K562 (cell line): ENCODE measurements around the gene PHYHIPL. TPM values are rescaled to one million over a fixed set of nuclear protein-coding genes. Genes with fewer than 3 reads are reported as not detected.

Source experiments
- ATAC-seq: fragments of 200-7000 bp; cut with Tn5 transposase; 3 replicates; pipeline ENCODE4 v1.9.1; 2020; ENCODE audit warnings: moderate library complexity
- BruUV-seq: library from RNA; stranded (reverse); fragments of 400-500 nt; replicated peaks from 2 replicates; lab custom pipeline; 2021; lab: Mats Ljungman, UMichigan
- CTCF ChIA-PET: fragments of 300-600 bp; formaldehyde crosslinking; extraction: SDS; loops from one replicate; lab custom pipeline; 2021; ENCODE audit warnings: low intra/inter-chr PET ratio; lab: Yijun Ruan, JAX
- POLR2A ChIA-PET: fragments of 300-600, 350-650 bp; sonication (Branson Sonifier 250); formaldehyde crosslinking; extraction: SDS; loops from one replicate; lab custom pipeline; 2021; ENCODE audit warnings: antibody characterized with exemption, inconsistent platforms; lab: Yijun Ruan, JAX
- DNase-seq, 4 experiments: peaks; one replicate each; pipeline versions ENCODE4 v3.0.0 to v3.0.0-alpha.2; 2011 to 2018; ENCODE audit warnings: low spot score in 3 of 4, mixed read lengths in 3 of 4; ENCODE audit errors: extremely low read depth in 1 of 4
- FAIRE-seq: peaks from 2 replicates; lab custom pipeline; 2011; peaks lifted over from hg19 to GRCh38; lab: Jason Lieb, UNC
- H2AFZ ChIP-seq: 2 replicates; pipeline ENCODE4 v1.6.0; 2011; ENCODE audit warnings: low read depth, low read length, control low read depth, inconsistent platforms
- H3K27ac ChIP-seq: fragments of 200-600 bp; 3 replicates; pipeline ENCODE4 v1.8.0; 2011; ENCODE audit warnings: low read depth, mild to moderate bottlenecking, control low read depth, inconsistent platforms, low read length, moderate library complexity, mixed read lengths; ENCODE audit errors: extremely low read depth
- H3K27me3 ChIP-seq, 2 experiments: fragments of 300-600 bp in 1 of 2; 2 replicates in 1 of 2; 3 replicates in 1 of 2; pipeline versions ENCODE4 v1.6.0 to v1.8.0; 2011; ENCODE audit warnings: inconsistent platforms in 2 of 2, low read length in 2 of 2, mild to moderate bottlenecking in 1 of 2, mixed read lengths in 1 of 2, moderate library complexity in 1 of 2; ENCODE audit not compliant: control insufficient read depth in 2 of 2, insufficient read depth in 2 of 2
- H3K36me3 ChIP-seq: fragments of 300-600 bp; 3 replicates; pipeline ENCODE4 v1.8.0; 2011; ENCODE audit warnings: mild to moderate bottlenecking, low read length, inconsistent platforms; ENCODE audit not compliant: control insufficient read depth, insufficient read depth
- H3K4me1 ChIP-seq, 2 experiments: fragments of 200-600 bp in 1 of 2; replicated peaks in 1 of 2; 2 replicates in 1 of 2; 3 replicates in 1 of 2; pipeline versions ENCODE4 v1.5.1 to v1.8.0; 2011; ENCODE audit warnings: inconsistent platforms in 2 of 2, low read length in 2 of 2, mild to moderate bottlenecking in 1 of 2, mixed read lengths in 1 of 2, moderate library complexity in 1 of 2; ENCODE audit not compliant: control insufficient read depth in 2 of 2, insufficient read depth in 2 of 2
- H3K4me2 ChIP-seq: 2 replicates; pipeline ENCODE4 v1.6.1; 2011; ENCODE audit warnings: low read length, control low read depth, inconsistent platforms, mixed read lengths; ENCODE audit not compliant: insufficient read depth
- H3K4me3 ChIP-seq: fragments of 200-600 bp; sonication (generic), shearing (Covaris generic); 2 replicates; pipeline ENCODE4 v1.5.1; 2016; ENCODE audit warnings: control low read depth, inconsistent platforms
- H3K79me2 ChIP-seq: fragments of 200-600 bp; 3 replicates; pipeline ENCODE4 v1.8.0; 2011; ENCODE audit warnings: low read length, inconsistent platforms; ENCODE audit not compliant: control insufficient read depth, insufficient read depth
- H3K9ac ChIP-seq, 2 experiments: 2 replicates each; pipeline versions ENCODE4 v1.6.0 to v1.6.1; 2011; ENCODE audit warnings: low read depth in 2 of 2, low read length in 2 of 2, control low read depth in 1 of 2, inconsistent platforms in 1 of 2, mild to moderate bottlenecking in 1 of 2, mixed read lengths in 1 of 2; ENCODE audit not compliant: insufficient read depth in 1 of 2
- H3K9me1 ChIP-seq: one replicate; pipeline ENCODE4 v1.6.0; 2011; ENCODE audit warnings: inconsistent platforms, mild to moderate bottlenecking, low read length, moderate library complexity; ENCODE audit not compliant: control insufficient read depth, insufficient read depth
- H3K9me3 ChIP-seq: replicated peaks from 2 replicates; pipeline ENCODE4 v1.5.1; 2011; ENCODE audit warnings: low read depth, low read length, inconsistent platforms; ENCODE audit not compliant: control insufficient read depth, insufficient read depth
- H4K20me1 ChIP-seq: replicated peaks from 2 replicates; pipeline ENCODE4 v1.6.1; 2011; ENCODE audit warnings: low read length, inconsistent platforms, mixed read lengths; ENCODE audit not compliant: control insufficient read depth, insufficient read depth
- ARID1B ChIP-seq: fragments of 450-650 bp; IDR thresholded peaks from 2 replicates; pipeline ENCODE4 v1.6.1; 2016; ENCODE audit warnings: antibody characterized with exemption, mild to moderate bottlenecking, inconsistent platforms
- ARID2 ChIP-seq: fragments of 450-650 bp; IDR thresholded peaks from 2 replicates; pipeline ENCODE4 v1.6.1; 2017; ENCODE audit warnings: antibody characterized with exemption, mild to moderate bottlenecking
- ATF7 ChIP-seq: fragments of 450-650 bp; IDR thresholded peaks from 2 replicates; pipeline ENCODE4 v1.7.1; 2014; ENCODE audit warnings: mild to moderate bottlenecking, moderate library complexity
- CREB3 ChIP-seq: fragments of 450-650 bp; conservative IDR thresholded peaks from 2 replicates; pipeline ENCODE4 v1.6.1; 2016; ENCODE audit warnings: missing genetic modification characterization, low read depth, mild to moderate bottlenecking, missing compliant biosample characterization, moderate library complexity
- DACH1 ChIP-seq: fragments of 450-650 bp; IDR thresholded peaks from 2 replicates; pipeline ENCODE4 v1.6.1; 2018; ENCODE audit not compliant: partially characterized antibody
- GATA2 ChIP-seq: sonication (generic); formaldehyde crosslinking; IDR thresholded peaks from 2 replicates; pipeline ENCODE4 v1.4.0; 2020; ENCODE audit warnings: mild to moderate bottlenecking, missing genetic modification reagents
- HNRNPUL1 ChIP-seq: fragments of 200-400 bp; formaldehyde crosslinking; IDR thresholded peaks from 2 replicates; pipeline ENCODE4 v1.6.1; 2017; ENCODE audit warnings: low read length
- MAFF ChIP-seq: IDR thresholded peaks from 2 replicates; pipeline ENCODE4 v1.6.1; 2012; ENCODE audit warnings: low read length, improper control_type of control experiment
- NR2C1 ChIP-seq, 2 experiments: fragments of 450-650 bp; IDR thresholded peaks; 2 replicates each; pipeline ENCODE4 v1.6.1; 2017; ENCODE audit warnings: mild to moderate bottlenecking in 2 of 2, antibody characterized with exemption in 1 of 2, inconsistent platforms in 1 of 2, missing compliant biosample characterization in 1 of 2, missing genetic modification characterization in 1 of 2
- POLR2A ChIP-seq: fragments of 450-650 bp; conservative IDR thresholded peaks from 2 replicates; pipeline ENCODE4 v1.6.1; 2016
- POLR2AphosphoS2 ChIP-seq: IDR thresholded peaks from 2 replicates; pipeline ENCODE4 v1.6.1; 2012; ENCODE audit warnings: low read length, improper control_type of control experiment
- POU5F1 ChIP-seq: fragments of 150-350 bp; IDR thresholded peaks from 2 replicates; pipeline ENCODE4 v1.6.1; 2014; ENCODE audit warnings: borderline replicate concordance, low read length, low read depth, mild to moderate bottlenecking; ENCODE audit not compliant: partially characterized antibody
- TBL1XR1 ChIP-seq, 2 experiments: IDR thresholded peaks; 2 replicates each; pipeline ENCODE4 v1.6.1; 2012; ENCODE audit warnings: improper control_type of control experiment in 2 of 2, low read length in 2 of 2, mild to moderate bottlenecking in 1 of 2
- ZBTB33 ChIP-seq: sonication (generic); formaldehyde crosslinking; IDR thresholded peaks from 2 replicates; pipeline ENCODE4 v1.8.1; 2023; ENCODE audit warnings: mild to moderate bottlenecking, missing genetic modification reagents
- ZNF507 ChIP-seq: conservative IDR thresholded peaks from 2 replicates; pipeline ENCODE4 v1.6.1; 2017; ENCODE audit warnings: missing genetic modification characterization, missing compliant biosample characterization
- WGBS: fragments of 100-300 bp; shearing (Covaris generic); methylation state at CpG from one replicate; pipeline ENCODE4 v1.1.6; 2016; ENCODE audit warnings: low coverage, mixed read lengths; ENCODE audit not compliant: insufficient coverage; ENCODE audit errors: missing lambda C conversion rate; 5-methylcytosine and 5-hydroxymethylcytosine counted together
- in situ Hi-C: fragments of 300-500 bp; cut with MboI; formaldehyde crosslinking; loops from 4 replicates; pipeline ENCODE4 v1.15.0; 2018; ENCODE audit warnings: inconsistent platforms, mixed read lengths
- intact Hi-C: fragments of 100-400 bp; cut with micrococcal nuclease; formaldehyde crosslinking; loops from 2 replicates; pipeline ENCODE4 v1.14.2; 2022
- polyA plus RNA-seq, 8 experiments: library from polyadenylated mRNA; depleted of rRNA in 4 of 8; stranded (reverse) in 5 of 8; unstranded in 3 of 8; fragments of >200 nt; fragmentation: Nextera tagmentation in 2 of 8; fragmentation: Illumina TruSeq in 1 of 8; extraction: Ambion mirVana in 2 of 8; extraction: Trizol in 1 of 8; gene quantifications; 2 replicates each; pipeline versions ENCODE4 v1.2.1 to v1.2.3, GENCODE V29; 2011 to 2014; ENCODE audit warnings: inconsistent platforms in 1 of 8, missing spikeins in 1 of 8
- total RNA-seq, 7 experiments: library from RNA; depleted of rRNA in 6 of 7; stranded (reverse); fragments of >200 nt in 6 of 7; fragmentation: Illumina TruSeq in 2 of 7; extraction: Trizol in 2 of 7; gene quantifications; 2 replicates each; pipeline versions ENCODE4 v1.2.1 to v1.2.3, GENCODE V29; 2011 to 2021; ENCODE audit warnings: low replicate concordance in 1 of 7

The PHYHIPL gene
- total and polyA plus RNA-seq, 9 of the 15 experiments (the other 6 are each of a cell fraction or from before 2014, with no cell fraction given): not detected

- Histone ChIP-seq H3K79me2 (no peaks in the 10 kb centered on the region), H3K9ac (no peak overlapping the region), H3K9me3 (no peaks in the 10 kb centered on the region), H3K4me3 (no peak overlapping the region), H3K27ac (no peak overlapping the region), H3K9me1 (no peaks in the 10 kb centered on the region), H4K20me1 (no peaks in the 10 kb centered on the region), H3K36me3 (no peaks in the 10 kb centered on the region), H2AFZ (no peak overlapping the region), H3K4me2 (no peak overlapping the region), H3K27me3 (no peaks in the 10 kb centered on the region), H3K4me1 (no peaks in the 10 kb centered on the region)
- intact Hi-C loops: no loop called here
- in situ Hi-C loops: no loop called here
- ChIA-PET CTCF (interaction anchor here (0.6 kb wide), 1 partner anchor 30 kb away, joined by 3 read pairs; no protein-coding TSS in a partner anchor), POLR2A (no interaction called here)
- TF ChIP-seq POLR2AphosphoS2 (no peak), DACH1 (peak; percentile 91)
- no peak for ATAC-seq
- no peak for FAIRE-seq
- BruUV-seq: no TSS peak
- DNase-seq: no peak
These were observed 46.6 kb upstream of the PHYHIPL start for GRCh38 chr10:59129867-59130266.

GRCh38 chr10:59131666-59132065 is 44.8 kb upstream of the PHYHIPL start:
- Histone ChIP-seq H4K20me1 (no peaks in the 10 kb centered on the region), H3K4me1 (no peaks in the 10 kb centered on the region), H3K4me2 (no peak overlapping the region), H3K79me2 (no peaks in the 10 kb centered on the region), H3K36me3 (no peaks in the 10 kb centered on the region), H3K27me3 (no peaks in the 10 kb centered on the region), H3K9me3 (no peaks in the 10 kb centered on the region), H3K9me1 (no peaks in the 10 kb centered on the region), H3K27ac (no peak overlapping the region), H3K9ac (no peak overlapping the region), H3K4me3 (no peak overlapping the region), H2AFZ (no peak overlapping the region)
- no peak for DNase-seq
- ATAC-seq: no peak
- 0% methylated on average over 1 of the region's 1 CpG for WGBS
- ChIA-PET CTCF (no interaction called here), POLR2A (no interaction called here)
- BruUV-seq: no TSS peak
- intact Hi-C loops: no loop called here
- no peak for FAIRE-seq
- in situ Hi-C loops: no loop called here
- no peak for TF ChIP-seq ZBTB33 (CRISPR knock-in tag)
- TF ChIP-seq NR2C1 (IDR thresholded peaks at IDR 0.05): no peak
- TF ChIP-seq NR2C1 (tag; IDR thresholded peaks at IDR 0.05): no peak
- TF ChIP-seq TBL1XR1 (IDR thresholded peaks at IDR 0.05; ENCODE audit: low read length in 2 of 2): no peak
- TF ChIP-seq MAFF: no peak
- TF ChIP-seq GATA2 (CRISPR knock-in tag): no peak
- TF ChIP-seq HNRNPUL1: no peak
- TF ChIP-seq ARID1B: no peak
- no peak for TF ChIP-seq ATF7
- no peak for TF ChIP-seq ARID2
- TF ChIP-seq POLR2A: no peak
- TF ChIP-seq ZNF507: no peak
- TF ChIP-seq POU5F1: no peak
- TF ChIP-seq CREB3 (tag): no peak
